ENCODE results near the gene GABRG1. TPM values are rescaled to one million over a fixed set of nuclear protein-coding genes. Genes with fewer than 3 reads are reported as not detected.

Gene GABRG1
- 4.1 TPM for total RNA-seq

GRCh38 chr4:46123913-46124755, at the start of gene GABRG1:
TSS of gene GABRG1 (minus strand) at chr4:46124054. CDS start at chr4:46123913, 141 bp downstream.

